ENCODE measurements around the gene NEDD8.

NEDD8 gene

GRCh38 chr14:24232121-24232644 lies at the start of gene NEDD8:
Gene NEDD8, minus strand, starts transcription at chr14:24232367. Its CDS starts 100 bp downstream, at chr14:24232267.
- no peak for FAIRE-seq

GRCh38 chr14:24281636-24282035 lies 49.5 kb upstream of the NEDD8 start:
- FAIRE-seq = no peak

DNA sequence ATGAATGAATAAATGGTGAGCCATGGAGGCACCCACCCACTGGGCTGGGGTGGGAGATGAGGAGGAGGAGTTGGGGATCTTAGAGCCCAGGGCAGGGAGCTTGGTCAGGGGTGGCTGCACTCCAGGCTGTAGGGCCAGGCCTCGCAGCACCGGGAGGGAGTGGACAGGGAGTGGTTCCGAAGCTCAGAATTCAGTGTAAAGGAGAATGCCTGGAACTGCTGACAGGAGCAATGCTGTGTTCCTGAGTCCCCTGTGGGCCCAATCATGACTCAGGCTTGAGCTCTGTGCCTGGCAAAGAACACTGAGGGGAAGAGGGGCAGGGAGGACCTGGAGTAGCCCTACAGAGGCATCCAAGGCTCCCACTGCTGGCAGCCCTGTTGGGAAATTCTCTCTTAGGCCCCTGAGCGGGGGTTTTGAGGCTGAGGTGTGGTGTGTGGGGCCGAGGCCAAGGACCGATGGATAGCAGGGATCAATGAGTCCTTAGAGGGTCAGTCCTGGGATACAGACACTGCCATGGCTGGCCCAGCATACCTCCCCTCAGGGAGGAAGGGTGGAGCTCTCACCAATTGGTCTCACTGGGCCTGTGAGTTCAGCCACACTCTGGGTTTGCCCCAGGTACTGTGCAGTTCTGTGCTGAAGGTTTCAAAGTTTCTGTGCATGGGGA lies 48.8 kb upstream of the NEDD8 start:
- no peak for FAIRE-seq

GRCh38 chr14:24279301-24280186 lies 47.4 kb upstream of the NEDD8 start:
- no peak for FAIRE-seq

DNA sequence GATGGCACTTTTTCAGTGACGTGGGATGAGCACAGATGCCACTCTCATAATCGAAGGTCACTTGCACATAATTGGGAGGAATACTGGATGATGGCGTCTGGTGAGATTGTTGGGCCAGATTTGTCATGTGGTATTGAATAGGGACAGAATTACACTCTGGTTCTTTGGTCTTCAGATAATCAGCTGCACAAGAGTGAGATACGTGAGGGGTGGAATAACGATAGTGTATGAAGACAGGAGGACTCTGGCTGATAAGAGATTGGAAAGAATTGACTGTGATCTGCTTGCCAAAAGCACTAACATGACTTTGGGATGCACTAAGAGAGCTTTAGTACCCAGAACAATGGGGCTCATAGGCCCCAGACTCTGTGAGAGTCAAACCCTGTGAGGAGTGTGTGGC lies 46.3 kb upstream of the NEDD8 start:
- no peak for FAIRE-seq

DNA sequence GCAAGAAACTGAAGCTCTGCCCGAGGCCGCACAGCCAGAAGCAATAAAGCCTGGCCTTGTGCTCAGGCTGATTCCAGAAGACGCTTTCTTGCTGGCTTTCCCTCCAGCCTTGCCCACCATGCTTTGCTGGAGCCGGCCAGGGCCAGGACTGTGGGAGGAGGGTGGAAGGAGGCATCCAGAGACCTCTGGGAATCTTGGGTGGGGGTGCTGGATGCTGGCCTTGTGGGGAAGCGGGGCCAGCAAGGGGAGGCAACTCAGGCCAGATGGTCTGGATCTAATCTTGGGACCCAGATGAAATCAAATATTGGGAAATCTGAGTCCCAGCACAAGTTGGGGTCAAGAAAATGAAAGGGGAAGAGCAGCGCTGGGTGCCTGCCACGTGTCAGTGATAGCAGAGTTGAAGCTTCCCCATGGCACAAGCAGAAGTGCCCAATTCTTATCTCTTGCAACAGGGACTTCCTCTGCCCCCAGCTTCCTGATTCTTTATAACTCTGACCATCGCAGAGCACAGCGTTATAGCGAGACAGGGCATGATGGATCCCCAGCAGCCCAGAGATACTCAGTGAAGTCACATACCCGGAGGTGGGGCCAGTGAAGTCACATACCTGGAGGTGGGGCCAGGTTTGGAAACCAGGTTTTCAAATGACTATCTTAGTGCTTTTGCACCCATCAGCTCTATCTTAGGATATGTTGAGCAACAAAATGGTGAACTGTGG lies 45.6 kb upstream of the NEDD8 start:
- FAIRE-seq = no peak

DNA sequence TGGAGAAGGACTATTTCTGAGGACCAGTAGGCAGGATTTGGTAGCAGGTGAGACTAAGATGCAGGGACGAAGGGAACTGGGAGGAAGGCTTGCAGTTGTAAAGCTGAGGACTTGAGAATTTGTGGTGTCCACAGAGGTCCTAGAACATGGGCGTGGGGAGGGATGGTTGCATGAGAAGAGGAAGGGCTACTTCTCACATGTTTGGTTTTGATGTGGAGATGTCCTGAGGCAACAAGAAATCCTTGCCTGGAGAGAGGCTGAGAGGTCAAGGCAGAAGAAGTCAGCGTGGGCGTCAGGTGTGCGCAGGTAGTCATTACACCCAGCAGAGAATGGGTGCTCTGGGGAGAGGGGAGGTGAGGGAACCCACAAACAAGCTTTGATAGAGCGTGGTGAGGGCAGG lies 44.9 kb upstream of the NEDD8 start:
- FAIRE-seq = no peak

DNA sequence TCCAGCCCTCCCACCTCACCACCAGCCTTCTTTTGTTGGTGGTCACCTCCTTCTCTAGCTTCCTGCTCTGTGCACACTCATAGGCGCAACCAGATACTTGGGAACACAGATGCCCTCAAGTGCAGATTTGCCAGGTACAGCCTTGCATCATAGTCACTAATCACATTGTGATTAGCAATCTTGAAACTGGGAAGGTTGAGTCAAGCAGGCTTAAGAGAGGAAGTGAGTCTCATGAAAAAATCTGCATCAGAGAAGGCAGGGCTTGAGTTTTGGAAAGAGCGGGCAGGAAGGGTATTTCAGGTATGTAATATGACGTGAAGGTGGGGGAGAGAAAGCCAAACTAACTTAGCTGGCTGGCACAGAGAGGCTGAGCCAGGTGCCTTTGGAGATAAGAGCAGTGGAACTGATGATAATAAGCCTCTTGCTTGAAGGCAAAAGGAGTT lies 42.0 kb upstream of the NEDD8 start:
- no peak for FAIRE-seq

GRCh38 chr14:24273422-24273998 lies 41.3 kb upstream of the NEDD8 start:
- no peak for FAIRE-seq

GRCh38 chr14:24272467-24272866 lies 40.3 kb upstream of the NEDD8 start:
- no peak for FAIRE-seq

GRCh38 chr14:24271834-24272263 lies 39.7 kb upstream of the NEDD8 start:
- FAIRE-seq = no peak

- no peak for FAIRE-seq
Observed at GRCh38 chr14:24271134-24271833, 39.1 kb upstream of the NEDD8 start, which contains the start of gene RABGGTA. Gene RABGGTA, minus strand, starts transcription at chr14:24271597. Its CDS starts 482 bp downstream, at chr14:24271115.

GRCh38 chr14:24270537-24271133 lies 38.5 kb upstream of the NEDD8 start:
- no peak for FAIRE-seq

DNA sequence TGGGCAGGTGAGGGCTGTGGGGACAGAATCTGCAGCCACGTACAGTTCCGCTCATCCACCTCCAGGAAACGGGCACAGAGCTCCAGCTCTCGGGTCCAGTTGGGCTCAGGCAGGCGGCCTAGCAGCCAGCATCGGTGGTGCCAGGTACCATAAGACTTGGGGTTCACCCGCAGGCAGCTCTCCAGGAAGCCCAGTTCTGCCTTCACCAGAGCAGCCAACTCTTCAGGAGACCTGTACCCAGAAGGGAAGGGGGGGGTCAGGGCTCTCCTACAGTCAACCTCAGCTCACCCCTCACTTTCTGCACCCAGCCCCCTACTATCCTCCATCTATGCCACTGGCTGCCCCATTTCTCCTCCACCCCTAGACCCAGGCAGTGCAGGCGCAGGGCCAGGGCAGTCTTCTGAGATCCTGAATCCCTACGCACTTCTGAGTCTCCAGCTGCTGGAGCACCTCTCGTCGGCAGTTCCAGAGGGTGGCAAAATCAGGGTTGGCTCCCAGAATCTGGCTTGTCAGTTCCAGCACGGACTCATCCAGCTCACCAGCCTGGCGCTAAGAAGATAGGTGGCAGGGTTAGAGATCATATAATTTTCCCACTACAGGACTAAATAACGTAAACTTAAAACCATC lies 37.9 kb upstream of the NEDD8 start:
- FAIRE-seq = no peak

GRCh38 chr14:24269368-24269767 lies 37.2 kb upstream of the NEDD8 start:
- FAIRE-seq = no peak

DNA sequence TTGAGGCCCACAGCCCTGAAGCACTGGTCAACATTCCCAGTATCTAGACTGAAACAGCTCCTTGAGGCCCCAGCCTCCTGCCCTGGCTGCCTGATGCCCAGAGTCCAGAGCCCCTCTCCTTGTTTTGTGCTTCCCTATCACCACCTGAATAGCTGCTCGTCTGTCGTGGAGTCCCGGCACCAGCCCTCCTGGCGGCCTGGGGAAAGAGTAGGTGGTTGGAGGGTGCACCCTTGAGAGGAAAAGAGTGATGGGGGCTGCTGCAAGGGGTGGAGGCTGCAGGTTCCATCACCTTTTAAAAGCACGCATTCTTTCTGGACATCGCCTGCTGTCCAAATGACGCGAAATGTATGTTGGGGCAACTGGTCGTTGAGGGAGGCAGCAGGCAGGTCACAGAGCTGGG lies 36.1 kb upstream of the NEDD8 start:
- no peak for FAIRE-seq

DNA sequence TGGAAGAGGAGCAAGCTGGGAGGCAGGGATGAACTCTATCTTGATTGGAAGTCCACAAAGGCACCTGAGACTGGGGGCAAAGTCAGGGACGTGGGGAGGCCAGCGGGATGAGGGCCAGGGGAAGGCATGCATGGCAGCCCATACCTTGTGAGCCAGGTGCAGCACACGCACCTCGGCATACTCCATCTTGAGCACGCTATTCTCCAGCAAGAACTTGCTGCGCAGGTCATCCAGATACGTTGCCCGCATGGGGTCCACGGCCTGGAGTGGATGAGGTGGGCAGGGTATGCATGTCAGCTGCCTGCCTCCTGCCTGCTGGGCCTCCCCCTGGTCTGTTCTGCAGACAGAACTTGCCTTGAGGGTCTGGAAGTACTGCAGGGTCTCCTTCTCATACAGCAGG lies 35.3 kb upstream of the NEDD8 start:
- no peak for FAIRE-seq

GRCh38 chr14:24266344-24267244 lies 34.4 kb upstream of the NEDD8 start:
- no peak for FAIRE-seq

DNA sequence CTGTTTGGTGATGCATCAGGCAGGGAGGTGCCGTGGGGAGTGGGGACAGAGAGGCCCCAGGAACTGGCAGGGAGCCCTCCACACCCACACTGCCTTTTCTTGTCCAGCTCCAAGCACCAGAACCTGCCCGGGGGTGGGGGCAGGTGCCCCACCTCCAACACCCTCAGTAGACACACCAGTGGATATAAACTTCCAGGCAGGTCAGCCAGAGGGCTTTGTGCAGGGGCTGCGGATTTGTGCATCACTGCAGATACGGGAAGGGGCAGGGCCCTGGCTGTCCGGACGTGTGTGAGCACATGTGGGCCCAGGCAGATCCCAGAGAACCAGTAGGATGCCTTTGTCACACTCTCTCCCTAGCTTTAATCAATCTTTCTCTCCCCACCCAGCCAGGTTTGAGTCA lies 32.1 kb upstream of the NEDD8 start:
- no peak for FAIRE-seq

GRCh38 chr14:24263848-24264247 lies 31.7 kb upstream of the NEDD8 start:
- FAIRE-seq = no peak
